Astrocyte (in vitro differentiated cells and primary cell): ENCODE data around the gene CPOX. TPM values are rescaled to one million over a fixed set of nuclear protein-coding genes. Genes with fewer than 3 reads are reported as not detected.

Source experiments
- DNase-seq: peaks from one replicate; pipeline ENCODE4 v3.0.0-alpha.2; 2010; ENCODE audit warnings: low read depth
- FAIRE-seq: peaks from 2 replicates; lab custom pipeline; 2011; peaks lifted over from hg19 to GRCh38; lab: Jason Lieb, UNC
- H2AFZ ChIP-seq: 2 replicates; pipeline ENCODE4 v1.6.0; 2012; ENCODE audit warnings: low read depth, low read length, inconsistent platforms
- H3K27ac ChIP-seq: 2 replicates; pipeline ENCODE4 v1.5.1; 2011; ENCODE audit warnings: low read depth, low read length, inconsistent platforms
- H3K27me3 ChIP-seq: 2 replicates; pipeline ENCODE4 v1.6.0; 2011; ENCODE audit warnings: low read length, inconsistent platforms; ENCODE audit not compliant: insufficient read depth
- H3K36me3 ChIP-seq: 2 replicates; pipeline ENCODE4 v1.5.1; 2011; ENCODE audit warnings: low read length, inconsistent platforms; ENCODE audit not compliant: insufficient read depth
- H3K4me1 ChIP-seq: 2 replicates; pipeline ENCODE4 v1.5.1; 2011; ENCODE audit warnings: low read length, inconsistent platforms; ENCODE audit not compliant: insufficient read depth
- H3K4me2 ChIP-seq: 2 replicates; pipeline ENCODE4 v1.6.0; 2012; ENCODE audit warnings: low read length, inconsistent platforms
- H3K4me3 ChIP-seq: 2 replicates; pipeline ENCODE4 v1.5.1; 2011; ENCODE audit warnings: low read depth, mild to moderate bottlenecking, low read length, inconsistent platforms; ENCODE audit not compliant: insufficient read depth
- H3K79me2 ChIP-seq: 2 replicates; pipeline ENCODE4 v1.6.0; 2012; ENCODE audit warnings: mild to moderate bottlenecking, low read length, inconsistent platforms; ENCODE audit not compliant: insufficient read depth
- H3K9ac ChIP-seq: 2 replicates; pipeline ENCODE4 v1.6.0; 2012; ENCODE audit warnings: mild to moderate bottlenecking, low read length, inconsistent platforms
- H3K9me3 ChIP-seq: 2 replicates; pipeline ENCODE4 v1.5.1; 2012; ENCODE audit warnings: low read depth, mild to moderate bottlenecking, low read length, inconsistent platforms; ENCODE audit not compliant: insufficient read depth
- H4K20me1 ChIP-seq: 2 replicates; pipeline ENCODE4 v1.6.0; 2012; ENCODE audit warnings: low read length, inconsistent platforms; ENCODE audit not compliant: insufficient read depth
- H3K27ac Mint-ChIP-seq: one replicate; pipeline ENCODE4 v1.8.0; 2021; ENCODE audit warnings: mild to moderate bottlenecking, mixed read lengths; ENCODE audit not compliant: unreplicated experiment
- H3K27me3 Mint-ChIP-seq: one replicate; pipeline ENCODE4 v1.8.0; 2021; ENCODE audit warnings: low read depth, mixed read lengths; ENCODE audit not compliant: unreplicated experiment
- H3K36me3 Mint-ChIP-seq: one replicate; pipeline ENCODE4 v1.8.0; 2021; ENCODE audit warnings: low read depth, mixed read lengths; ENCODE audit not compliant: unreplicated experiment
- H3K4me1 Mint-ChIP-seq: one replicate; pipeline ENCODE4 v1.8.0; 2021; ENCODE audit warnings: low read depth, mixed read lengths; ENCODE audit not compliant: unreplicated experiment
- H3K4me3 Mint-ChIP-seq: one replicate; pipeline ENCODE4 v1.8.0; 2021; ENCODE audit warnings: mild to moderate bottlenecking, moderate library complexity, mixed read lengths; ENCODE audit not compliant: unreplicated experiment
- H3K9me3 Mint-ChIP-seq: one replicate; pipeline ENCODE4 v1.8.0; 2021; ENCODE audit warnings: mild to moderate bottlenecking, mixed read lengths; ENCODE audit not compliant: unreplicated experiment
- EZH2 ChIP-seq: IDR thresholded peaks from 2 replicates; pipeline ENCODE4 v1.6.1; 2012; ENCODE audit warnings: mild to moderate bottlenecking, low read length, inconsistent platforms; ENCODE audit not compliant: insufficient read depth
- total RNA-seq: library from RNA; stranded (reverse); gene quantifications from 2 replicates; pipeline ENCODE4 v1.2.1, GENCODE V29; 2021
- TF ChIP-seq, protein P1 (sequence below): IDR thresholded peaks from 2 replicates; pipeline ENCODE4 v1.5.1; 2011; ENCODE audit warnings: low read depth, mild to moderate bottlenecking, inconsistent platforms, low read length, moderate library complexity; ENCODE audit not compliant: insufficient read depth

Gene CPOX
- total RNA-seq, 1 donor from 2014 or later: 23.7 TPM

DNA sequence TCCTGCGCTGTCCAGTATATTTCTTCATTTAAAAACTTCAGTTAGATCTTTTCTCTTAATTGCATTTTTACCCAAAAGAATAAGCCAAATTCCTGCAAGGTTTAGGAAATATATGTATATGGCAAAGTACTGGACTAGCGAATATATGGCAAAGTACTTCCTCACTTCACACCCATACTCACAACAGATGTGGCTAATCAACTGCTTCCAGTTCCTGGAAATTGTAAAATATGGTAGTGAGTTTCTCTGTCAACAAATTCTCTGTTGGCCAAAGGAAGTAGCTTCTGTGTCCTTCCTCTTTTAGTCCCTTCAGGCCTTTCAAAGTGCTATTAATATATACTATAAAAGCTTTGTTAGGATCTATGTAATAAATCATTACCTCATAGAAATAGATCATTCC is 39.7 kb downstream of the CPOX start:
- Histone ChIP-seq H3K4me2 (no peak overlapping the region), H3K4me3 (no peak overlapping the region), H3K9ac (no peak overlapping the region), H3K9me3 (no peaks in the 10 kb centered on the region), H3K27me3 (peaks cover 9% of the 10 kb centered on the region), H4K20me1 (no peaks in the 10 kb centered on the region), H3K4me1 (no peaks in the 10 kb centered on the region), H3K36me3 (no peaks in the 10 kb centered on the region), H3K27ac (no peak overlapping the region), H3K79me2 (no peaks in the 10 kb centered on the region), H2AFZ (no peak overlapping the region)
- H3K9me3 Mint-ChIP-seq: no peaks in the 10 kb centered on the region
- peaks cover 3% of the 10 kb centered on the region for H3K4me1 Mint-ChIP-seq
- FAIRE-seq: no peak
- TF ChIP-seq EZH2: no peak
- TF ChIP-seq, protein P1, sequence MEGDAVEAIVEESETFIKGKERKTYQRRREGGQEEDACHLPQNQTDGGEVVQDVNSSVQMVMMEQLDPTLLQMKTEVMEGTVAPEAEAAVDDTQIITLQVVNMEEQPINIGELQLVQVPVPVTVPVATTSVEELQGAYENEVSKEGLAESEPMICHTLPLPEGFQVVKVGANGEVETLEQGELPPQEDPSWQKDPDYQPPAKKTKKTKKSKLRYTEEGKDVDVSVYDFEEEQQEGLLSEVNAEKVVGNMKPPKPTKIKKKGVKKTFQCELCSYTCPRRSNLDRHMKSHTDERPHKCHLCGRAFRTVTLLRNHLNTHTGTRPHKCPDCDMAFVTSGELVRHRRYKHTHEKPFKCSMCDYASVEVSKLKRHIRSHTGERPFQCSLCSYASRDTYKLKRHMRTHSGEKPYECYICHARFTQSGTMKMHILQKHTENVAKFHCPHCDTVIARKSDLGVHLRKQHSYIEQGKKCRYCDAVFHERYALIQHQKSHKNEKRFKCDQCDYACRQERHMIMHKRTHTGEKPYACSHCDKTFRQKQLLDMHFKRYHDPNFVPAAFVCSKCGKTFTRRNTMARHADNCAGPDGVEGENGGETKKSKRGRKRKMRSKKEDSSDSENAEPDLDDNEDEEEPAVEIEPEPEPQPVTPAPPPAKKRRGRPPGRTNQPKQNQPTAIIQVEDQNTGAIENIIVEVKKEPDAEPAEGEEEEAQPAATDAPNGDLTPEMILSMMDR: no peak
- no peak overlapping the region for H3K27ac Mint-ChIP-seq
- peaks cover 4% of the 10 kb centered on the region for H3K27me3 Mint-ChIP-seq
- no peak overlapping the region for H3K4me3 Mint-ChIP-seq
- DNase-seq: no peak
- no peaks in the 10 kb centered on the region for H3K36me3 Mint-ChIP-seq

DNA sequence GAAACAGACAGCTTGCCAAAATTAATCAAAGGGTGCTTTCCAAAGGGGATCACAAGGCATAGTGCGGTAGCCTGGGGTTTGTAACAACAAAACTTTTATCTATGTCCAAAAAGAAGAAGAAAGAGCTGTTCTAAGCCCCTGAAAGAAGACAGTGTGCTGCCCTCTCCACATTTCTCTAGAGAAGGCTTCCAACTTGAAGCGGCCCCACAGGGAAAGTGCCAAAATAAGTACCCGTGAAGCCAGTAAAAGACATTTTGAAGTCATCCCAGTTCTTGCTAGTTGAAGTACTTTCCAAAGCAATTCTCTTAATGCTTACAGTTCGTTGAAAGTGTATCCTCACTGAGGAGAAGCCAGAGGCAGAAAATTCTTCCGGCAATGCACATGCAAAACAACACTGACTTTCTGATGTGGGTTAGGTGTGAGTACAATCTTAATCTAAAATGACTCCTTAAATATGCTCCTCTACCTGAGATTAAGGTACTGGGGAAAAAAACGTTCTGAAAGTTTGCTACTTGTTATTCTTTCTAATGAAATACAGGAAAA is 40.3 kb downstream of the CPOX start:
- no peak overlapping the region for H3K4me2 ChIP-seq
- no peak overlapping the region for H3K9ac ChIP-seq
- no peak for TF ChIP-seq EZH2
- TF ChIP-seq, protein P1: no peak
- Mint-ChIP-seq H3K9me3 (no peaks in the 10 kb centered on the region), H3K36me3 (no peaks in the 10 kb centered on the region), H3K4me3 (no peak overlapping the region), H3K4me1 (peaks cover 3% of the 10 kb centered on the region), H3K27ac (no peak overlapping the region), H3K27me3 (peaks cover 4% of the 10 kb centered on the region)
- no peaks in the 10 kb centered on the region for H4K20me1 ChIP-seq
- no peak overlapping the region for H3K27ac ChIP-seq
- FAIRE-seq: no peak
- H3K9me3 ChIP-seq: no peaks in the 10 kb centered on the region
- no peak for DNase-seq
- H3K79me2 ChIP-seq: no peaks in the 10 kb centered on the region
- peaks cover 9% of the 10 kb centered on the region for H3K27me3 ChIP-seq
- no peaks in the 10 kb centered on the region for H3K4me1 ChIP-seq
- no peaks in the 10 kb centered on the region for H3K36me3 ChIP-seq
- no peak overlapping the region for H2AFZ ChIP-seq
- H3K4me3 ChIP-seq: no peak overlapping the region

DNA sequence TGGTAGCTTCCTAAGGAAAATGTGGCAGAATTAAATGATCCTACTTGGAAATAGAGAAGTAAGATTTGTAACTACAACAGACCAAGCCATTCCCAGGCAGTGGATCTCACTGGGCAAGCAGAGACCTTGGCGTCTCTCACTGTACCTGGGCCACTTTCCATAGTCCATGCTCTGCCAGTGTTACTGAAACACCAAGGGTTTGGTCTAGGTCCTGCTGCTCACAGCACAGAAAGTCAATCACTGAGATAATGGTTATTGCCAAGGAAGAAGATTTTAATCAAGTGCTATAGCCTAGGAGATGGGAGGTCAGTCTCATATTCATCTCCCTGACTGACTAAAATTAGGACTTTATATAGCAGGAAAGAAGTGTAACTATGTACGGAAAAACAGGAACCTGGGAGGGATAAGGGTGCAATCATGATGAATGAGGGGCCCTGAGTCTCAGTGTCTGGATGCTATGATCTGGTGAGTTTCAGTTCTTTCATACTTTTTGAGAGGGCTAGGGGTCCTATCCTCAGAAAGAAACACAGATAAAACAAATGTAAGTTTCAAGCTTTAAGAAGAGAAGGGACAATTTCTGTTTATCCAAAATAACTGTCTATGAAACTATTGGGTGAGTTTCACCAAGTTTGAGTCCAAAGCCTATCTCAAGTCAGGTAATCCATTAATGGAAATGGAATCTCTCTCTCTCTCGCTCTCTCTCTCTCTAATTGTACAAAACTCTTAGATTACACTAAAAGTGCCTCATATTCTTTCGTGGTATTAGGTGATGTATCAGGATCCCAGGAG is 41.0 kb downstream of the CPOX start:
- peaks cover 2% of the 10 kb centered on the region for H3K4me1 Mint-ChIP-seq
- H3K36me3 Mint-ChIP-seq: no peaks in the 10 kb centered on the region
- no peaks in the 10 kb centered on the region for H3K9me3 Mint-ChIP-seq
- H3K27me3 Mint-ChIP-seq: peaks cover 4% of the 10 kb centered on the region
- no peaks in the 10 kb centered on the region for H3K9me3 ChIP-seq
- H3K79me2 ChIP-seq: no peaks in the 10 kb centered on the region
- H3K4me2 ChIP-seq: no peak overlapping the region
- FAIRE-seq (no peak), DNase-seq (no peak)
- H3K27me3 ChIP-seq: peaks cover 9% of the 10 kb centered on the region
- H2AFZ ChIP-seq: no peak overlapping the region
- no peak overlapping the region for H3K27ac Mint-ChIP-seq
- no peaks in the 10 kb centered on the region for H3K36me3 ChIP-seq
- H3K4me3 ChIP-seq: no peak overlapping the region
- H3K9ac ChIP-seq: no peak overlapping the region
- no peaks in the 10 kb centered on the region for H4K20me1 ChIP-seq
- H3K27ac ChIP-seq: no peak overlapping the region
- no peaks in the 10 kb centered on the region for H3K4me1 ChIP-seq
- TF ChIP-seq, protein P1: no peak
- no peak for TF ChIP-seq EZH2
- H3K4me3 Mint-ChIP-seq: no peak overlapping the region
